Measurements from ENCODE around the gene MB21D2. TPM values are rescaled to one million over a fixed set of nuclear protein-coding genes. Genes with fewer than 3 reads are reported as not detected.

MB21D2 gene
- total and polyA plus RNA-seq, 10 donors: 0.59 to 3.5 (median 2.0) TPM

DNA sequence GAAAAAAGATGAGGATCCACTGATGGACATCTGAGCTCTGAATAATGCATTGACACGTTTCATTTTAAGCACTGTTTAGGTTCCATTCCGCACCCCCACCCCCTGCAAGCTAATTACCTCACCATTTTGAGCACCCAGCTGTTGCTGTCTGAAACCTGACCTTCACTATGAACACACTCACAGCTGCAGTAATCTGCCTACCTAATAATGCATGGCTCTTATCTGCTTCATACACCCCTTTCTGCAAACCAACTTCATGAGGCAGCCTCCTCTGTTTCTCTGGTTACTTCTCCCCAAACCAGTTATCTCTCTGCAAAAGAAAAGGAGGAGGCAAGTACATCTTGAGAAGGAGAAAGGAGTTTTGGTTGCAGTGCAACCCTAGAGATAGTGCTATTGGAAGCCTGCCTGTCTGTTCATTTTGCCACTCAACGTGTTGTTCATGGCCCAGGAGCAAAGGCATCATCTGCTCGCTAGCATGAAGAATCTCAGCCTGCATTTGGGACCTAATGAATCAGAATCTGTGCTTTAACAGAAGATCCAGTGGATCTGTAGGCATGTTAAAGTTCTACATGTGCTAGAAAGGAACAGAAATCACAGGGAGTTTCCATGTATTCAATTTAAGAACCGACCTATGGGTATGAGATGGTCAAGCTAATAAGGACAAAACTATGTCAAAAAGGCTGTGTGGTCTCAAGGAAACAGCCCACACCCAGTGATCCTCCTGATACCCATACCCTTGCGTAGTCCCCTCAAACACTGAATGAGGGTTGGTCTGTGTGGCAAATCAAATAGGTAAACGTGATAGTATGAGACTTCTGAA is 87.2 kb downstream of the MB21D2 start:
- Histone ChIP-seq H3K27me3 (replicated peaks in 1 of 7) (no peaks in the 10 kb centered on the region), H3K9me3 (no peaks in the 10 kb centered on the region), H3K4me1 (peaks cover 0 to 6% (median 0%) of the 10 kb centered on the region in 6 donors), H3K4me3 (no peak overlapping the region), H3K27ac (no peak overlapping the region), H3K36me3 (no peaks in the 10 kb centered on the region)
- WGBS, 5 donors: 76 to 90% (median 79%) methylated on average over 7 of the region's 7 CpGs
- TF ChIP-seq POLR2AphosphoS5 (IDR thresholded peaks at IDR 0.05) (no peak), POLR2A (IDR thresholded peaks at IDR 0.05) (no peak)
- TF ChIP-seq, protein P1, sequence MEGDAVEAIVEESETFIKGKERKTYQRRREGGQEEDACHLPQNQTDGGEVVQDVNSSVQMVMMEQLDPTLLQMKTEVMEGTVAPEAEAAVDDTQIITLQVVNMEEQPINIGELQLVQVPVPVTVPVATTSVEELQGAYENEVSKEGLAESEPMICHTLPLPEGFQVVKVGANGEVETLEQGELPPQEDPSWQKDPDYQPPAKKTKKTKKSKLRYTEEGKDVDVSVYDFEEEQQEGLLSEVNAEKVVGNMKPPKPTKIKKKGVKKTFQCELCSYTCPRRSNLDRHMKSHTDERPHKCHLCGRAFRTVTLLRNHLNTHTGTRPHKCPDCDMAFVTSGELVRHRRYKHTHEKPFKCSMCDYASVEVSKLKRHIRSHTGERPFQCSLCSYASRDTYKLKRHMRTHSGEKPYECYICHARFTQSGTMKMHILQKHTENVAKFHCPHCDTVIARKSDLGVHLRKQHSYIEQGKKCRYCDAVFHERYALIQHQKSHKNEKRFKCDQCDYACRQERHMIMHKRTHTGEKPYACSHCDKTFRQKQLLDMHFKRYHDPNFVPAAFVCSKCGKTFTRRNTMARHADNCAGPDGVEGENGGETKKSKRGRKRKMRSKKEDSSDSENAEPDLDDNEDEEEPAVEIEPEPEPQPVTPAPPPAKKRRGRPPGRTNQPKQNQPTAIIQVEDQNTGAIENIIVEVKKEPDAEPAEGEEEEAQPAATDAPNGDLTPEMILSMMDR (IDR thresholded peaks at IDR 0.05 in 8 of 11, conservative IDR thresholded peaks at IDR 0.05 in 3 of 11): no peak
- intact Hi-C loops (cut with DNase I; ENCODE audit: low total_unique reads): no loop called here
- DNase-seq: no peak

DNA sequence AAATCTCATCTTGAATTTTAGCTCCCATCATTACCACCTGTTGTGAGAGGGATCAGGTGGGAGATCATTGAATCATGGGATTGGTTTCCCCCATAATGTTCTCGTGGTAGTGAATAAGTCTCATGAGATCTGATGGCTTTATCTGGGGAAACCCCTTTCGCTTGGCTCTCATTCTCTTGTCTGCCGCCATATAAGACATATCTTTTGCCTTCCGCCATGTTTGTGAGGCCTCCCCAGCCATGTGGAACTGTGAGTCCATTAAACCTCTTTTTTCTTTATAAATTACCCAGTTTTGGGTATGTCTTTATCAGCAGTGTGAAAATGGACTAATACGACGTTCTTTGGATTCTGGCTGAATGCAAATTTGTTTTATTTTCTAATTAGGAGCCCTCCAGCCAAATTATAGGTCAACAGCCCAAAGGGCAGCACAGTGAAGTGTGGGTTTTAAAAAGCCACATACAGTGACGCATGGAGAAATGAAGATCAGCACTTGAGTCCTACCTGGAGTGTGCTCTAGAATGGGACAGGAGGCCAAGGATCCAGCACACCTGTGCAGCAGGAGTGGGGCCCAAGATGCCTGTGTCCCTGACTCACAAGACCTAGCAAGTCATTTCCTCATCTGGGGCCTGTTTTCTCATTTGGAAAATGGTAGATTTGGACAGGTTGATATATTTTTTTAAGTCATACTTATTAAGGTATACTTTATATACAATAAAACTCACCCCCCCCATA is 89.6 kb downstream of the MB21D2 start:
- no peak for DNase-seq
- intact Hi-C loops (cut with DNase I; ENCODE audit: low total_unique reads): loop anchor here (10.0 kb wide), 1 partner anchor 87 kb away; the partner anchor contains the start of gene MB21D2
- Histone ChIP-seq H3K4me1 (peaks cover 0 to 5% (median 0%) of the 10 kb centered on the region in 6 donors), H3K9me3 (no peaks in the 10 kb centered on the region), H3K27ac (no peak overlapping the region), H3K36me3 (no peaks in the 10 kb centered on the region), H3K27me3 (replicated peaks in 1 of 7) (no peaks in the 10 kb centered on the region), H3K4me3 (no peak overlapping the region)
- WGBS, 5 donors: 88 to 96% (median 92%) methylated on average over 7 of the region's 7 CpGs
- TF ChIP-seq, protein P1 (IDR thresholded peaks at IDR 0.05 in 8 of 11, conservative IDR thresholded peaks at IDR 0.05 in 3 of 11): no peak
- TF ChIP-seq POLR2AphosphoS5 (IDR thresholded peaks at IDR 0.05) (no peak), POLR2A (IDR thresholded peaks at IDR 0.05) (no peak)

DNA sequence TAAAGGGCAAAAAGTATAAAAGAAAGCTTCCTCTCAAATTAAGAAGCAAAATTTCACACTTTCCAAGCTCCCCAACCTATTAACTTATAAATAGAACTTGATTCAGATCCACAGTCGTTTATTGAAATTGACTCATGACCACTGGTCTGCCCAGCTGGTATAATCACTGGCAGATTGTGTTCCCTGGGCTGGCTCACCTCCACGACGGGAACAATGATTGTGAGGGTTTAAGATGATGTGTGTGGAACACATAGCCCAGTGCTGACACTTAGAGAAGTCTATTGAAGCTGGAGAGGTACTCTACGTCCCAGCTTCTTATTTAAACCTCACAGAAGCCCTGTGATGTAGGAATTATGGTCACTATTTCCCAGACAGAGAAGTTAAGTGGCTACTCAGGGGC is 90.4 kb downstream of the MB21D2 start:
- no peak for DNase-seq
- Histone ChIP-seq H3K9me3 (no peaks in the 10 kb centered on the region), H3K27ac (no peak overlapping the region), H3K4me1 (peaks cover 0 to 5% (median 0%) of the 10 kb centered on the region in 6 donors), H3K27me3 (replicated peaks in 1 of 7) (no peaks in the 10 kb centered on the region), H3K4me3 (no peak overlapping the region), H3K36me3 (no peaks in the 10 kb centered on the region)
- TF ChIP-seq POLR2A (IDR thresholded peaks at IDR 0.05): no peak
- no peak for TF ChIP-seq POLR2AphosphoS5 (IDR thresholded peaks at IDR 0.05)
- TF ChIP-seq, protein P1 (IDR thresholded peaks at IDR 0.05 in 8 of 11, conservative IDR thresholded peaks at IDR 0.05 in 3 of 11): no peak
- intact Hi-C loops (cut with DNase I; ENCODE audit: low total_unique reads): loop anchor here (10.0 kb wide), 1 partner anchor 88 kb away; the partner anchor contains the start of gene MB21D2
- 74 to 81% (median 77%) methylated on average over 4 of the region's 4 CpGs for WGBS, 5 donors
